RWPE2 (cell line): ENCODE results near the gene RTL1.

Experiments
- ATAC-seq: fragments of 200-7000 bp; cut with Tn5 transposase; 3 replicates; pipeline ENCODE4 v1.9.1; 2021; ENCODE audit warnings: low read depth
- DNase-seq: peaks from one replicate; pipeline ENCODE4 v3.0.0-alpha.2; 2020; ENCODE audit warnings: low spot score
- H3K27ac ChIP-seq: fragments of 450-650 bp; 2 replicates; pipeline ENCODE4 v1.5.1; 2017; ENCODE audit warnings: mild to moderate bottlenecking; ENCODE audit not compliant: poor library complexity, severe bottlenecking
- H3K27me3 ChIP-seq: fragments of 250-450 bp; sonication (Bioruptor Pico); 2 replicates; pipeline ENCODE4 v1.5.1; 2021; ENCODE audit warnings: mild to moderate bottlenecking, moderate library complexity; ENCODE audit not compliant: insufficient read depth, poor library complexity, severe bottlenecking
- H3K36me3 ChIP-seq: fragments of 250-450 bp; sonication (Bioruptor Pico); 2 replicates; pipeline ENCODE4 v1.5.1; 2020; ENCODE audit warnings: low read depth, mild to moderate bottlenecking, moderate library complexity
- H3K4me1 ChIP-seq: fragments of 250-450 bp; sonication (Bioruptor Pico); 2 replicates; pipeline ENCODE4 v1.5.1; 2021; ENCODE audit warnings: mild to moderate bottlenecking, moderate library complexity; ENCODE audit not compliant: insufficient read depth, poor library complexity, severe bottlenecking
- H3K4me3 ChIP-seq: fragments of 250-450 bp; sonication (Bioruptor Pico); 2 replicates; pipeline ENCODE4 v1.5.1; 2021; ENCODE audit warnings: mild to moderate bottlenecking, moderate library complexity; ENCODE audit not compliant: severe bottlenecking
- H3K9me3 ChIP-seq: fragments of 250-450 bp; sonication (Bioruptor Pico); 2 replicates; pipeline ENCODE4 v1.5.1; 2021; ENCODE audit warnings: mild to moderate bottlenecking, moderate library complexity; ENCODE audit not compliant: severe bottlenecking
- CTCF ChIP-seq: fragments of 450-650 bp; IDR thresholded peaks from one replicate; pipeline ENCODE4 v1.5.1; 2017; ENCODE audit warnings: mild to moderate bottlenecking, moderate library complexity; ENCODE audit not compliant: poor library complexity, severe bottlenecking

The RTL1 gene

GRCh38 chr14:100880271-100881101 is 23.0 kb downstream of the RTL1 start:
- H3K27ac ChIP-seq: no peak overlapping the region
- DNase-seq: peak; percentile 66
- H3K27me3 ChIP-seq: no peaks in the 10 kb centered on the region
- ATAC-seq: no peak
- no peak for TF ChIP-seq CTCF
- H3K36me3 ChIP-seq: no peaks in the 10 kb centered on the region
- no peaks in the 10 kb centered on the region for H3K9me3 ChIP-seq
- no peaks in the 10 kb centered on the region for H3K4me1 ChIP-seq
- H3K4me3 ChIP-seq: no peak overlapping the region

GRCh38 chr14:100879782-100880181 is 23.7 kb downstream of the RTL1 start:
- no peak for TF ChIP-seq CTCF
- ATAC-seq (no peak), DNase-seq (peak; percentile 64)
- Histone ChIP-seq H3K36me3 (no peaks in the 10 kb centered on the region), H3K27ac (no peak overlapping the region), H3K9me3 (no peaks in the 10 kb centered on the region), H3K27me3 (no peaks in the 10 kb centered on the region), H3K4me1 (no peaks in the 10 kb centered on the region), H3K4me3 (no peak overlapping the region)

GRCh38 chr14:100879194-100879593 is 24.3 kb downstream of the RTL1 start:
- ATAC-seq: no peak
- H3K36me3 ChIP-seq: no peaks in the 10 kb centered on the region

GRCh38 chr14:100878271-100879146 is 25.0 kb downstream of the RTL1 start:
- Histone ChIP-seq H3K27ac (no peak overlapping the region), H3K27me3 (no peaks in the 10 kb centered on the region), H3K9me3 (no peaks in the 10 kb centered on the region), H3K36me3 (no peaks in the 10 kb centered on the region), H3K4me1 (no peaks in the 10 kb centered on the region), H3K4me3 (no peak overlapping the region)
- ATAC-seq: no peak
- DNase-seq: peak; percentile 56
- TF ChIP-seq CTCF: no peak

More at GRCh38 chr14:100879194-100879593, 24.3 kb downstream of the RTL1 start:
- Histone ChIP-seq H3K4me3 (no peak overlapping the region), H3K9me3 (no peaks in the 10 kb centered on the region), H3K4me1 (no peaks in the 10 kb centered on the region), H3K27me3 (no peaks in the 10 kb centered on the region), H3K27ac (no peak overlapping the region)
- no peak for TF ChIP-seq CTCF
- DNase-seq: peak; percentile 49
